GM21737 (cell line): Measurements from ENCODE around the gene MRPL28.
"Not testable (repeated sequence)": the region's sequence is repeated elsewhere in the genome, so short reads cannot be mapped to it uniquely, and the experiment has no call there.

Experiments used
- ATAC-seq: cut with Tn5 transposase; IDR thresholded peaks from one replicate; pipeline ENCODE4 v1.9.1; 2021; ENCODE audit warnings: mild to moderate bottlenecking, moderate library complexity; ENCODE audit not compliant: unreplicated experiment

MRPL28 gene

GRCh38 chr16:370443-370842, at the start of gene MRPL28:
MRPL28 (minus strand) TSS chr16:370538; CDS start chr16:370218, 320 bp downstream.
- ATAC-seq = peak; percentile 68

DNA sequence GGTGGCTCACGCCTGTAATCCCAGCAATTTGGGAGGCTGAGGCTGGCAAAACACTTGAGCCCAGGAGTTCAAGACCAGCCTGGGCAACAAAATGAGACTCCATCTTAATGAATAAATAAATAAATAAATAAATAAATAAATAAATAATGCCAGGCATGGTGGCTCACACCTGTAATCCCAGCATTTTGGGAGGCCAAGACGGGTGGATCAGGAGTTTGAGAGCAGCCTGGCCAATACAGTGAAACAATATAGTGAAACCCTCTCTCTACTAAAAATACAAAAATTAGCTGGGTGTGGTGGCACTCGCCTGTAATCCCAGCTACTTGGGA, 44.8 kb upstream of the MRPL28 start:
- ATAC-seq = not testable (repeated sequence)

GRCh38 chr16:414395-415169, 44.2 kb upstream of the MRPL28 start:
- no peak for ATAC-seq

- no peak for ATAC-seq
Measured at GRCh38 chr16:411576-412265, 41.4 kb upstream of the MRPL28 start.

- no peak for ATAC-seq
Measured at GRCh38 chr16:410516-411178, 40.3 kb upstream of the MRPL28 start.

DNA sequence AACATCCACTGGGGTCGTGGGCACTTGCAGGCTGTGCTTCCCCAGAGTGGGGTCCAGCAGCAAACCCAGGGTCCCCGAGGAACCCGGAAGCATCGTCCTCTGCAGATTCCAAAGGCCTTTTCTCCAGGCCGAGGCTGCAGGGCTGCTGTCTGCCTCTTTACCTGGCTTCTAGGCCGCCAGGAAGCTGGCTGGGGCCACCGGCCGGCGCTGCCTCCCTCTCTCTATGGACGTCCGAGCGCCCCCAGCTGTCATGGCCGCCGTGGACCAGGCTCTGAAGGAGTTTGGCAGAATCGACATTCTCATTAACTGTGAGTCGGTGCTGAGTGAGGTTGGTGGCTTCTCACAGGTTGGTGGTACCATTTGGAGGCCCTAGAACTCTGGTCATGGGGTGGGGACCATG, 36.9 kb upstream of the MRPL28 start:
- no peak for ATAC-seq

DNA sequence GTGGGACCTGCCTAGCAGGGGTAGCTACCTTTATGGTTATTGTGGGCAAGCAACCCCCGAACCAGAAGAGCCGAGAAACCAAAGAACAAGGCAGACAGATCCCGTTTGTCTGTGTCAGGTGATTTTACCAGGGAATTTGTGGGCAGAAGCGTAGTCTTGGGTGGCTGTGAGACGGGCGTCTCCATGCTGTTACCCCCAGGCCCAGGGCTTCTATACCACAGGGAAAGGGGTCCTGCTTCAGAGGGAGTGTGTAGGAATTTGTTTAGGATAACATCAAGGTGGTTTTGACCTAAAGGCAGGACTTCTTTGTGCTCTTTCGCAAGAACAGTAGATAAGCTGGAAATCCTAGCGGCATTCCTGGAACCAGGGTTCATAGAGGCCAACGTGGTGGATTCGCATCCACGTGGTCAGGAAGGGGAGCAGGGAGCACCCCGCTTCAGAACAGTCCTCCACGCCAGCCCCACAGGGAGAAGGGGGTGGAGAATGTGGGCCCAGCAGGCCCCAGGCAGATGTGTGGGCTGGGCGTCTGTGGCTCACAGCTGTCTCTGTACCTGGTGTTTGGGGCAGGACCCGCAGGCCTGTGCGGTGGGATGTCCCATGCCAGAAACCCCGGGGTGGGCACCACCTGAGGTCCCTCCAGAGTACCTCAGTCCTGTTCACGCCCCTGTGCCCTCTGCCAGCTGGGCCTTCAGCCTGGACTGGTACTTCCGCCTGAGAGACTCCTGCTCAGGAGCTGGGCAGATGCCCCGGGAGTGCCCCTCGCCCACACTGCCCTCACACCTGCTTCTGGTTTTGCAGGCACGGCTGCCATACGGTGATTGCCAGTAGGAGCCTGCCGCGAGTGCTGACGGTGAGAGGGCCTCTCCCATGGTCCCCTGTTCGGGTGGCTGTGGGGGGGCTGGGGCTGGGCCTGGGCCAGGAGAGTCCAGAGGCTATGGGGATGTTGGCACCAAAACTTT, 35.5 kb upstream of the MRPL28 start:
- no peak for ATAC-seq

- ATAC-seq = no peak
Measured at GRCh38 chr16:404971-405486, 34.7 kb upstream of the MRPL28 start.

DNA sequence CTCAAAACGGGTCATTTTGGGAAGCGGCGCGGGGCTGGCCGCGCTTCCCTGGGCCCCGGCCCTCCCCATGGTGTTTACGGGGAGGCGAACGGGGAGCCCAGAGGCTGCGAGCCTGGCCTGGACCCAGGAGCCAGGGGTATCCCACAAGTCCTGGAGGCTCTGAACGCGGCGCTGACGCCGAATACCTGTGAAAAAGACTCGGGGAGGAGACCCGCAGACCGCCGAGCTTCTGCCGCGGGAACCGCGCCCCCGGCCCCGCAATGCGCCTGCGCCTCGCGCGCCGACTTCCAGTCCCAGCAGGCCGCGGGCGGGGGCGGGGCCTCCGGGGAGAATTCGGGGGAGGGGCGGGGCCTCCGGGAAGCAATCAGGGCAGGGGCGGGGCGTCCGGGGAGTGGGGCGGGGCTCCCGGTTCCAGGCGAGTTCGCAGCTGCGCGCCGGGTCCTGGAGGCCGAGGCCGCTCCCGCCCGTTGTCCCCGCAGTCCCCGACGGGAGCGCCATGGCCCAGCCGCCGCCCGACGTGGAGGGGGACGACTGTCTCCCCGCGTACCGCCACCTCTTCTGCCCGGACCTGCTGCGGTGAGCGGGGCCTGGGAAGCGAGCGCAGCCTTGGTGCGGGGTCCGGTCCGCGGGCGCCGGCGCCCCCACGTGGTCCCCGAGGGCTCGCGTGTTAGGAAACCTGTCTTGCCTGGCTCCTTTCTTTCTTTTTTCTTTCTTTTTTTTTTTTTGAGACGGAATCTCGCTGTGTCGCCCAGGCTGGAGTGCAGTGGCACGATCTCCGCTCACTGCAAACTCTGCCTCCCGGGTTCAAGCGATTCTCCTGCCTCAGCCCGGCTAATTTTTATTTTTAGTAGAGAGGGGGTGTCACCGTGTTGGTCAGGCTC, 31.4 kb upstream of the MRPL28 start, which contains the start of gene DECR2:
Gene DECR2 (plus strand): TSS at position 418 of the 881 bp plus-strand sequence. CDS start 79 bp downstream, at position 497.
- ATAC-seq = peak; percentile 53

- ATAC-seq = no peak
Measured at GRCh38 chr16:400061-400591, 29.8 kb upstream of the MRPL28 start.

DNA sequence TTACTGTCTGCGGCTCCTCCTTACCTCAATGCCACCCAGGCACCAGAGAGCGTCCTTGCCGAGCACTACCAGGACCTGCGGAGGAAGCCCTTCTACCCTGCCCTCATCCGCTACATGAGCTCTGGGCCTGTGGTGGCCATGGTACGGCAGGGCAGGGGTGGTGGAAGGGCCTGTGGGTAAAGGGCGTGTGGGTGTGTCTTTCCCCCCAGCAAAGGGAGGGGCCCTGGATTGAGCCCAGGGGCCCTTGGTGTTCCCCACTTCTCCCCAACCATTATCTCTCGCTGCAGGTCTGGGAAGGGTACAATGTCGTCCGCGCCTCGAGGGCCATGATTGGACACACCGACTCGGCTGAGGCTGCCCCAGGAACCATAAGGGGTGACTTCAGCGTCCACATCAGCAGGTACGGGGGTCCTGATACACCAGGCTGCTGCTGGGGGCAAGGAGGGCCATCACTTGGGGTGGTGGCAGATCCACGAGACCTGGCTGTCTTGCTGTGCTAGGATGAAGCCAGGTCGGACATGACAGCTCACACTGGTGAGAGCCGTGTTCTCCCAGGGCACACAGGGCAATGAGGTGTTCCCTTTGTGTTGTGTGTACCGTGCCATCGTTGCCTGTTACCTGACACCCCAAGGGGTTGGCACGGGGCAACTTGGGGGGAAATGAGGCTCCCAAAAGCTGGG, 29.1 kb upstream of the MRPL28 start:
- no peak for ATAC-seq

DNA sequence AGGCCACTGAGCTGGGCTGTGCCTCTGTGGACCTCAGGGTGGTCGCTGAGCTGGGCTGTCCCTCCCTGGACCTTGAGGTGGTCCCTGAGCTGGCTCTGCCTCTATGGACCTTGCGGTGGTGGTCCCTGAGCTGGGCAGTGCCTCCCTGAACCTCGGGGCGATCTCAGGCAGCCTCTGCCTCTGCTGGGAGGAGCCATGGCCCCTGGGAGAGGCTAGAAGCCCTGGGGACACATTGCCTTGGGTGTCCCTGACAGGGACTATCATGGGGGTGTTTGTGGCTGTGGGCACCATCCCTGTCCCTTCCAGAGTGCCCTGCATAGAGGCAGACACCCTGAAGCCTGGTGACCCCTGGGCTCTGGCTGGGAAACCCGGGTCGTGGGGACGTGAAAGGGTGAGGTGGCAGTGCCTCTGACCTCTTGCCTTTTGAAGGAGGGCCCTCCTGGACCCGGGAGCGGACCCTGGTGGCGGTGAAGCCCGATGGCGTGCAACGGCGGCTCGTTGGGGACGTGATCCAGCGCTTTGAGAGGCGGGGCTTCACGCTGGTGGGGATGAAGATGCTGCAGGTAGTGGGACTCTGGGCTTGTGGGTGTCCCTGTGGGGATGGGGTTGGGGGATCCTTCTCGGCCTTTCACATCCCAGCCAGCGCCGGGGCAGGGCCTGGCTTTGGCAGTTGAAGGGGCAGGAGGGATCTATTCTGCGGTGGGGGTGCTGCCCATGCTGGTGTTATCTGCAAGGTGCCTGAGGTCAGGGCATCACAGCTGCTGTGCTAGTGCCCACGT, 28.4 kb upstream of the MRPL28 start:
- ATAC-seq = no peak

- ATAC-seq = no peak
Measured at GRCh38 chr16:397736-398332, 27.5 kb upstream of the MRPL28 start.

DNA sequence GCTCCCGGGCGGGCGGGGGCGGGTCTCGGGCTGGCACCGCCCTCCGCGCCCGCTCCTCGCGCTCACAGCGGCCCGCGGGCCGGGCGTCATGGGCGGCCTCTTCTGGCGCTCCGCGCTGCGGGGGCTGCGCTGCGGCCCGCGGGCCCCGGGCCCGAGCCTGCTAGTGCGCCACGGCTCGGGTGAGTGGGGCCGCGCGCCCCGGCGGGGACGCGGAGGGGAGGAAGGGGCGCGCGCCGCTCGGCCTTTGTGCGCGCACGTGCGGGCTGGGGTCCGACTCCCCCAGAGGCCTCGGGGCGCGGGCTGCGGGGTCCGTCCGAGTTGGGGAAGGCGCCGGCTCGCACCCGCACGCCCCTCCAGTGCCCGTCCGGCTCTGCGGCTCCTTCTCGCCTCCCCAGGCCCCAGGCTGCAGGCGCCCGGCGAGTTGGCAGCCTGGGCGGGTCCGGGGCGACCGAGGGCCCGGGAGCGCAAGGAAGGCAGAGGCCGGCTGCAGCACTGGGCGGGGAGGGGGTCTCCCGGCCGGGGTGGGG, 26.9 kb upstream of the MRPL28 start, which contains the start of gene NME4:
Gene NME4 (plus strand): TSS at position 65 of the 527 bp plus-strand sequence. CDS start 24 bp downstream, at position 89.
- ATAC-seq = no peak

GRCh38 chr16:396605-397004, 26.3 kb upstream of the MRPL28 start:
- ATAC-seq = no peak

DNA sequence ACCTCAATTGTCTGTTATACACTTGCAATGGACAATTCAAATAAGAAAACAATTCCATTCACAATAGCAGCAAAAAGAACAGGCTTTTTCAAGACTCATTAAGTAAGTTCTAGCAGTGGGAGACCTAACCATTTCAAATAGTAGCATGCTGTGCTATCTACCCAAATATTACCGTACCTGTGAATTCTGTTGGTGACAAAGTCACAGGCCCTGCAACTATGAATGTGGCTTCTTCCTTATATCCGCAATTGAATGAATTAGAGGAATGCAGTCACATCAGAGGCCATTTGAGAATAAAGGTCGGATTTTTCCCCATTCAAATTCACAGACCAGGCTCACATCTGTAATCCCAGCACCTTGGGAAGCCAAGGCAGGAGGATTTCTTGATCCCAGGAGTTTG, 25.9 kb upstream of the MRPL28 start:
- no peak for ATAC-seq

- ATAC-seq = no peak
Measured at GRCh38 chr16:392450-393030, 22.2 kb upstream of the MRPL28 start.
